ENCODE results near the gene DUSP21. TPM values are rescaled to one million over a fixed set of nuclear protein-coding genes. Genes with fewer than 3 reads are reported as not detected.
"Not testable (repeated sequence)": the region's sequence is repeated elsewhere in the genome, so short reads cannot be mapped to it uniquely, and the experiment has no call there.

DUSP21 gene
- total RNA-seq, 2 donors from 2014 or later, result not detected

- Histone ChIP-seq H3K9ac (ENCODE audit: low read depth in 2 of 2, low read length in 2 of 2) (no peak overlapping the region), H3K4me3 (no peak overlapping the region), H3K4me1 (peaks cover 4% of the 10 kb centered on the region), H3K27ac (no peak overlapping the region), H3K36me3 (no peaks in the 10 kb centered on the region), H3K27me3 (no peaks in the 10 kb centered on the region), H3K9me3 (no peaks in the 10 kb centered on the region)
- no peak for DNase-seq
- TF ChIP-seq CTCF (IDR thresholded peaks at IDR 0.05), result no peak
- intact Hi-C loops (cut with DNase I), result no loop called here
These were observed 46.0 kb downstream of the DUSP21 start for GRCh38 chrX:44889824-44890223.

DNA sequence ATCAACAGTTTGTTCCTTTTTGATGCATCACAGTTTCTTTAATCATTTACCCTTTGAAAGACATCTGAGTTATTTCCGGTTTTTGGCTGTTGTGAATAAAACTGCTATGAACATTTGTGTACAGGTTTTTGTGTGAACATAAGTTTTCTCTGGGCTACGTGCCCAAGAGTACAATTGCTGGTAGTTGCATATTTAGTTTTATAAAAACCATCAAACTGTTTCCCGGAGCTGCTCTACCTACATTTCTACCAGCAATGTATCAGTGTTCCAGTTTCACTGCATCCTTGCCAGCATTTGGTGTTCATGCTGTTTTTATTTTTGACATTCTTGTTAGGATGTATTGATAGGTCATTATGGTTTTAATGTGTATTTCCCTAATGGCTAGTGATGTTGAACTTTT is 46.4 kb downstream of the DUSP21 start:
- Histone ChIP-seq H3K27ac (no peak overlapping the region), H3K27me3 (no peaks in the 10 kb centered on the region), H3K4me3 (no peak overlapping the region), H3K36me3 (no peaks in the 10 kb centered on the region), H3K4me1 (peaks cover 4% of the 10 kb centered on the region), H3K9ac (ENCODE audit: low read depth in 2 of 2, low read length in 2 of 2) (no peak overlapping the region), H3K9me3 (no peaks in the 10 kb centered on the region)
- TF ChIP-seq CTCF (IDR thresholded peaks at IDR 0.05), result no peak
- intact Hi-C loops (cut with DNase I), result no loop called here
- no peak for DNase-seq

DNA sequence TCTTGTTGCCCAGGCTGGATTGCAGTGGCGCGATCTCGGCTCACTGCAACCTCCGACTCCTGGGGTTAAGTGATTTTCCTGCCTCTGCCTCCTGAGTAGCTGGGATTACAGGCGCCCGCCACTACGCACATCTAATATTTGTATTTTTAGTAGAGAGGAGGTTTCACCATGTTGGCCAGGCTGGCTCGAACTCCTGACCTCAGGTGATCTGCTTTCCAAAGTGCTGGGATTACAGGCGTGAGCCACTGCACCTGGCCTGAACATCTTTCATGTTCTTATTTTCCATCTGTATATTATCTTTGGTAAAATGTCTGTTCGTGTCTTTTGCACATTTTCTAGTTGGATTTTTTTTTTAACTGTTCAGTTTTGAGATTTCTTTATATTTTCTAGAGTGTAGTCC is 46.9 kb downstream of the DUSP21 start:
- H3K4me3 ChIP-seq; H3K4me1 ChIP-seq; H3K27me3 ChIP-seq; H3K9ac ChIP-seq (ENCODE audit: low read depth in 2 of 2, low read length in 2 of 2); intact Hi-C loops (cut with DNase I); H3K27ac ChIP-seq; H3K36me3 ChIP-seq; H3K9me3 ChIP-seq; DNase-seq: not testable (repeated sequence)

DNA sequence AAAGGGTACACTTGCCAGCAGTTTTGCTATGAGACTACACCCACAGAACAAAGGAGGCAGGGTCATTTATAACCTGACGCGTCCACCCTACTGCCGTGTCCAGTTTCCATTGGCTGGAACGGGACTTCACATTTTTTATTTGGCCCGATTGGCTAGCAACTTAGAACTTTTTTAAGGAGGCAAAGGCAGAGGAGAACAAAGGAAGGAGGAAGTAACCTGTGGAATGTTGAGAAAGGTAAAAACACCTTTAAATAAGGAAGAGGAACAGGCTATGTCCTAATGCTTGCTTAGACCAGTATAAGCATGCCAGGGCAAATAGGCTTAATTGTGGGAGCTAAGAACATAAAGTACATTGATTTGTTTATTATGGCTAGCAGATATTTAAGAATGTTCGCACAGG is 47.8 kb downstream of the DUSP21 start:
- TF ChIP-seq CTCF (IDR thresholded peaks at IDR 0.05), result no peak
- intact Hi-C loops (cut with DNase I), result no loop called here
- Histone ChIP-seq H3K9ac (ENCODE audit: low read depth in 2 of 2, low read length in 2 of 2) (no peak overlapping the region), H3K27ac (no peak overlapping the region), H3K27me3 (no peaks in the 10 kb centered on the region), H3K4me1 (peaks cover 4% of the 10 kb centered on the region), H3K36me3 (no peaks in the 10 kb centered on the region), H3K9me3 (no peaks in the 10 kb centered on the region), H3K4me3 (no peak overlapping the region)
- DNase-seq, result no peak

Other genes starting within 250 kb of the DUSP21 start
- 10 to 100 TPM; 31.6 to 45.3 TPM for gene KDM6A, start 29.2 kb downstream of the DUSP21 start, total RNA-seq